PFSK-1 (cell line): ENCODE data around the gene MUS81.
A peak's percentile ranks its signal among the peaks of the same experiment; 100 is the strongest.

Source experiments
- POLR2AphosphoS5 ChIP-seq: IDR thresholded peaks from 2 replicates; pipeline ENCODE4 v1.6.1; 2012; ENCODE audit warnings: low read depth, mild to moderate bottlenecking, control low read depth, low read length, moderate library complexity
- REST ChIP-seq, 2 experiments: IDR thresholded peaks; 2 replicates each; pipeline versions ENCODE4 v1.6.1 to v1.8.0; 2011 to 2012; ENCODE audit warnings: low read depth in 2 of 2, low read length in 2 of 2, control low read depth in 1 of 2, inconsistent platforms in 1 of 2, mild to moderate bottlenecking in 1 of 2, moderate library complexity in 1 of 2; ENCODE audit not compliant: insufficient read depth in 1 of 2

- TF ChIP-seq REST (IDR thresholded peaks at IDR 0.05; ENCODE audit: insufficient read depth in 1 of 2, low read depth in 2 of 2, low read length in 2 of 2) (no peak), POLR2AphosphoS5 (0 out of 2 replicates have a peak, but pooled peaks have one; percentile 25)
Observed at GRCh38 chr11:65853246-65853979, 6.8 kb upstream of the MUS81 start.
